Keratinocyte (primary cell): ENCODE measurements around the gene DNAH17. TPM values are rescaled to one million over a fixed set of nuclear protein-coding genes. Genes with fewer than 3 reads are reported as not detected.

Experiments
- DNase-seq: peaks from one replicate; pipeline ENCODE4 v3.0.0-alpha.2; 2011; ENCODE audit warnings: low read depth, missing footprints, low spot score
- FAIRE-seq: peaks from 2 replicates; lab custom pipeline; 2011; peaks lifted over from hg19 to GRCh38; lab: Jason Lieb, UNC
- H2AFZ ChIP-seq: 2 replicates; pipeline ENCODE4 v1.6.0; 2012; ENCODE audit warnings: low read length, control low read depth, inconsistent platforms; ENCODE audit not compliant: control insufficient read depth
- H3K27ac ChIP-seq: 2 replicates; pipeline ENCODE4 v1.5.1; 2011; ENCODE audit warnings: low read length; ENCODE audit not compliant: control insufficient read depth, insufficient read depth
- H3K27me3 ChIP-seq: 3 replicates; pipeline ENCODE4 v1.6.0; 2011; ENCODE audit warnings: low read length; ENCODE audit not compliant: control insufficient read depth, insufficient read depth; ENCODE audit errors: extremely low read depth
- H3K36me3 ChIP-seq, 2 experiments: 2 replicates in 1 of 2; 3 replicates in 1 of 2; pipeline ENCODE4 v1.5.1; 2011; ENCODE audit warnings: low read length in 2 of 2, mild to moderate bottlenecking in 1 of 2; ENCODE audit not compliant: control insufficient read depth in 2 of 2, insufficient read depth in 2 of 2; ENCODE audit errors: extremely low read depth in 1 of 2
- H3K4me1 ChIP-seq: 3 replicates; pipeline ENCODE4 v1.5.1; 2011; ENCODE audit warnings: low read length; ENCODE audit not compliant: control insufficient read depth, insufficient read depth; ENCODE audit errors: extremely low read depth
- H3K4me2 ChIP-seq: 3 replicates; pipeline ENCODE4 v1.6.0; 2011; ENCODE audit warnings: low read depth, low read length; ENCODE audit not compliant: control insufficient read depth, insufficient read depth; ENCODE audit errors: extremely low read depth
- H3K4me3 ChIP-seq, 3 experiments: fragments of 200-600 bp in 1 of 3; sonication (generic) in 1 of 3; 2 replicates in 2 of 3; 3 replicates in 1 of 3; pipeline ENCODE4 v1.5.1; 2011 to 2016; ENCODE audit warnings: low read length in 3 of 3, mild to moderate bottlenecking in 3 of 3, control low read depth in 2 of 3, inconsistent platforms in 1 of 3, low read depth in 1 of 3, mixed read lengths in 1 of 3, mixed run types in 1 of 3, moderate library complexity in 1 of 3; ENCODE audit not compliant: control insufficient read depth in 2 of 3, insufficient read depth in 2 of 3; ENCODE audit errors: extremely low read depth in 1 of 3
- H3K79me2 ChIP-seq: 2 replicates; pipeline ENCODE4 v1.6.0; 2012; ENCODE audit warnings: low read length; ENCODE audit not compliant: control insufficient read depth, insufficient read depth
- H3K9ac ChIP-seq: 3 replicates; pipeline ENCODE4 v1.6.0; 2011; ENCODE audit warnings: low read length; ENCODE audit not compliant: control insufficient read depth, insufficient read depth; ENCODE audit errors: extremely low read depth
- H3K9me1 ChIP-seq: 3 replicates; pipeline ENCODE4 v1.6.0; 2011; ENCODE audit warnings: low read length; ENCODE audit not compliant: control insufficient read depth, insufficient read depth; ENCODE audit errors: extremely low read depth
- H3K9me3 ChIP-seq: 2 replicates; pipeline ENCODE4 v1.5.1; 2012; ENCODE audit warnings: low read depth, low read length; ENCODE audit not compliant: control insufficient read depth
- H4K20me1 ChIP-seq: 3 replicates; pipeline ENCODE4 v1.6.0; 2011; ENCODE audit warnings: low read length; ENCODE audit not compliant: control insufficient read depth, insufficient read depth; ENCODE audit errors: extremely low read depth
- EZH2 ChIP-seq: IDR thresholded peaks from one replicate; pipeline ENCODE4 v1.6.1; 2012; ENCODE audit warnings: inconsistent platforms, mild to moderate bottlenecking, low read length, moderate library complexity
- dilution Hi-C: fragments of 300-500 bp; cut with MboI; formaldehyde crosslinking; loops from one replicate; pipeline ENCODE4 v1.7.0; 2020; ENCODE audit warnings: low sequenced_read_pairs; ENCODE audit not compliant: extremely low pct_ligation_motif_present
- polyA plus RNA-seq, 5 experiments: library from polyadenylated mRNA; depleted of rRNA in 3 of 5; stranded (reverse) in 3 of 5; stranded (forward) in 1 of 5; unstranded in 1 of 5; fragments of >200 nt; gene quantifications; 1 replicate in 1 of 5; 2 replicates in 3 of 5; 3 replicates in 1 of 5; pipeline versions ENCODE4 v1.2.1 to v1.2.3, GENCODE V29; 2011 to 2012; ENCODE audit warnings: missing spikeins in 2 of 5, low read depth in 1 of 5, low replicate concordance in 1 of 5
- TF ChIP-seq, protein P1 (sequence below), 3 experiments: IDR thresholded peaks in 1 of 3; conservative IDR thresholded peaks in 1 of 3; optimal IDR thresholded peaks in 1 of 3; 2 replicates in 2 of 3; 3 replicates in 1 of 3; pipeline versions ENCODE3 to v1.5.1; 2011; ENCODE audit warnings: low read length in 3 of 3, mild to moderate bottlenecking in 3 of 3, moderate library complexity in 2 of 3, control low read depth in 1 of 3, inconsistent platforms in 1 of 3; ENCODE audit not compliant: insufficient read depth in 2 of 3; ENCODE audit errors: extremely low read depth in 1 of 3

The DNAH17 gene
- polyA plus RNA-seq, 1 donor (not counting 4 experiments of a cell fraction or from before 2014, with no cell fraction given) = 0.16 TPM

DNA sequence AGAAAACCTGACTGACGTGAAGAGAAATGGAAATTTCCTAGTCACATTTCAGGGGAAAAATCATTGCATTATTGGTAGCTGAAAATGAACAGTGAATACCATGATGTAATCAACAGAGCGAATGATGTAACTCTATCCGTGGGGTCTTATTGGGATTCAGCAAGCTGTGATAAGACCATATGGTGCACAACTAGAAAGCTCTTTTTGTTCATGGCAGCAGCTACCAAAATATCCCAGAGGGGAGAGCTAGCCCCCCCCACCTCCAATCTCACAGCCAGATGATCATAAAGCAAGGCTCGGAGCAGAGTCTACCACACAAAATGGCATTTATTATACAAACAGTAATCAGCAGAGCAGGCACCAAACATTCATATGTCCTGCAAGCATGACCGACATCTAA, 22.2 kb upstream of the DNAH17 start:
- H3K4me1 ChIP-seq = no peaks in the 10 kb centered on the region

DNA sequence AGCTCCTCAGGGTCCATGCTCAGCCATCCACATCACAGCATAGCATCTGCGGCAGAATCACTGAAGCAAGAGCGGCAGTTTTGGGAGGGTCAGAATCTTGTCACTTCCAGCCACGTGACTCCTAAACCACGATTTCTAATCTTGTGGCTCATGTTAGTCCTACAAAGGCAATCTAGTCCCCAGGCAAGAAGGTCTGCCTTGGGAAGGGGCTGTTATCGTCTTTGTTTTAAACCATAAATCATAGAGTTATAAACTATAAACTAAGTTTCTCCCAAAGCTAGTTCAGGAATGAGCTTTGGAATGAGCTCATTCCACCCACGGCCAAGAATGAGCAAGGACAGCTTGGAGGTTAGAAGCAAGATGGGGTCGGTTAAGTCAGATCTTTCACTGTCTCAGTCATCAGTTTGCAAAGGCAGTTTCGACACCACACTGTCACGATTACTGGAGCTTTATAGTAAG, 20.8 kb upstream of the DNAH17 start:
- Histone ChIP-seq H3K9me3 (no peaks in the 10 kb centered on the region), H3K4me3 (no peak overlapping the region), H4K20me1 (no peaks in the 10 kb centered on the region), H3K4me2 (no peak overlapping the region), H3K27ac (no peak overlapping the region), H3K27me3 (no peaks in the 10 kb centered on the region), H3K9ac (no peak overlapping the region), H3K36me3 (no peaks in the 10 kb centered on the region), H3K79me2 (no peaks in the 10 kb centered on the region), H3K9me1 (no peaks in the 10 kb centered on the region), H3K4me1 (peaks cover 1% of the 10 kb centered on the region), H2AFZ (no peak overlapping the region)
- DNase-seq = no peak
- no peak for FAIRE-seq
- TF ChIP-seq, protein P1, sequence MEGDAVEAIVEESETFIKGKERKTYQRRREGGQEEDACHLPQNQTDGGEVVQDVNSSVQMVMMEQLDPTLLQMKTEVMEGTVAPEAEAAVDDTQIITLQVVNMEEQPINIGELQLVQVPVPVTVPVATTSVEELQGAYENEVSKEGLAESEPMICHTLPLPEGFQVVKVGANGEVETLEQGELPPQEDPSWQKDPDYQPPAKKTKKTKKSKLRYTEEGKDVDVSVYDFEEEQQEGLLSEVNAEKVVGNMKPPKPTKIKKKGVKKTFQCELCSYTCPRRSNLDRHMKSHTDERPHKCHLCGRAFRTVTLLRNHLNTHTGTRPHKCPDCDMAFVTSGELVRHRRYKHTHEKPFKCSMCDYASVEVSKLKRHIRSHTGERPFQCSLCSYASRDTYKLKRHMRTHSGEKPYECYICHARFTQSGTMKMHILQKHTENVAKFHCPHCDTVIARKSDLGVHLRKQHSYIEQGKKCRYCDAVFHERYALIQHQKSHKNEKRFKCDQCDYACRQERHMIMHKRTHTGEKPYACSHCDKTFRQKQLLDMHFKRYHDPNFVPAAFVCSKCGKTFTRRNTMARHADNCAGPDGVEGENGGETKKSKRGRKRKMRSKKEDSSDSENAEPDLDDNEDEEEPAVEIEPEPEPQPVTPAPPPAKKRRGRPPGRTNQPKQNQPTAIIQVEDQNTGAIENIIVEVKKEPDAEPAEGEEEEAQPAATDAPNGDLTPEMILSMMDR (optimal IDR thresholded peaks at IDR 0.05 in 1 of 3, IDR thresholded peaks at IDR 0.05 in 1 of 3, conservative IDR thresholded peaks at IDR 0.05 in 1 of 3; ENCODE audit: extremely low read depth in 1 of 3, insufficient read depth in 2 of 3, low read length in 3 of 3) = no peak
- no peak for TF ChIP-seq EZH2
- dilution Hi-C loops = no loop called here

More for the DNA sequence above, 22.2 kb upstream of the DNAH17 start:
- Histone ChIP-seq H3K79me2 (no peaks in the 10 kb centered on the region), H2AFZ (no peak overlapping the region), H3K27me3 (no peaks in the 10 kb centered on the region), H3K4me2 (no peak overlapping the region), H3K36me3 (no peaks in the 10 kb centered on the region), H3K9ac (no peak overlapping the region), H4K20me1 (no peaks in the 10 kb centered on the region), H3K9me1 (no peaks in the 10 kb centered on the region), H3K4me3 (no peak overlapping the region), H3K9me3 (no peaks in the 10 kb centered on the region), H3K27ac (no peak overlapping the region)
- DNase-seq = no peak
- FAIRE-seq = no peak
- no peak for TF ChIP-seq EZH2
- TF ChIP-seq, protein P1 (optimal IDR thresholded peaks at IDR 0.05 in 1 of 3, IDR thresholded peaks at IDR 0.05 in 1 of 3, conservative IDR thresholded peaks at IDR 0.05 in 1 of 3; ENCODE audit: extremely low read depth in 1 of 3, insufficient read depth in 2 of 3, low read length in 3 of 3) = no peak
- dilution Hi-C loops = no loop called here
